Mesendoderm (in vitro differentiated cells): ENCODE data around the gene PRSS8.

ENCODE experiments used
- DNase-seq: peaks from one replicate; pipeline ENCODE4 v3.0.0; 2013
- H2AK5ac ChIP-seq: 2 replicates; pipeline ENCODE4 v1.6.1; 2013; ENCODE audit warnings: low read length, inconsistent platforms
- H2BK120ac ChIP-seq: 2 replicates; pipeline ENCODE4 v1.6.1; 2013; ENCODE audit warnings: low read depth, mild to moderate bottlenecking, low read length, moderate library complexity, mixed read lengths
- H2BK15ac ChIP-seq: replicated peaks from 2 replicates; pipeline ENCODE4 v1.6.1; 2013; ENCODE audit warnings: low read depth, mild to moderate bottlenecking, moderate library complexity
- H2BK5ac ChIP-seq: 2 replicates; pipeline ENCODE4 v1.6.1; 2013; ENCODE audit warnings: low read length, inconsistent platforms
- H3K18ac ChIP-seq: 2 replicates; pipeline ENCODE4 v1.6.1; 2013; ENCODE audit warnings: mild to moderate bottlenecking, low read length, mixed read lengths
- H3K23ac ChIP-seq: one replicate; pipeline ENCODE4 v1.6.1; 2013; ENCODE audit warnings: low read length
- H3K27ac ChIP-seq: 2 replicates; pipeline ENCODE4 v1.5.1; 2013; ENCODE audit warnings: low read depth, mild to moderate bottlenecking, inconsistent platforms, low read length, moderate library complexity
- H3K27me3 ChIP-seq: 2 replicates; pipeline ENCODE4 v1.6.1; 2013; ENCODE audit warnings: low read length, control low read depth, mild to moderate bottlenecking, inconsistent platforms; ENCODE audit not compliant: insufficient read depth, poor library complexity
- H3K36me3 ChIP-seq: 2 replicates; pipeline ENCODE4 v1.6.1; 2013; ENCODE audit warnings: low read length, inconsistent platforms; ENCODE audit not compliant: control insufficient read depth, insufficient read depth
- H3K4ac ChIP-seq: one replicate; pipeline ENCODE4 v1.6.1; 2013; ENCODE audit warnings: low read depth, mild to moderate bottlenecking, low read length, moderate library complexity
- H3K4me1 ChIP-seq: 2 replicates; pipeline ENCODE4 v1.6.1; 2013; ENCODE audit warnings: low read depth, low read length, inconsistent platforms; ENCODE audit not compliant: control insufficient read depth
- H3K4me2 ChIP-seq: 2 replicates; pipeline ENCODE4 v1.6.1; 2013; ENCODE audit warnings: low read length
- H3K4me3 ChIP-seq: 2 replicates; pipeline ENCODE4 v1.5.1; 2013; ENCODE audit warnings: mild to moderate bottlenecking, low read length
- H3K56ac ChIP-seq: one replicate; pipeline ENCODE4 v1.6.1; 2013; ENCODE audit warnings: low read length
- H3K79me1 ChIP-seq: 2 replicates; pipeline ENCODE4 v1.6.1; 2013; ENCODE audit warnings: low read length, inconsistent platforms
- H3K79me2 ChIP-seq: 2 replicates; pipeline ENCODE4 v1.6.1; 2013; ENCODE audit warnings: mild to moderate bottlenecking, low read length; ENCODE audit not compliant: control insufficient read depth, insufficient read depth
- H3K9ac ChIP-seq: 2 replicates; pipeline ENCODE4 v1.6.1; 2013; ENCODE audit warnings: low read length, inconsistent platforms
- H4K5ac ChIP-seq: one replicate; pipeline ENCODE4 v1.6.1; 2013; ENCODE audit warnings: low read length
- H4K8ac ChIP-seq: one replicate; pipeline ENCODE4 v1.6.1; 2013; ENCODE audit warnings: low read depth, mild to moderate bottlenecking, control low read depth, low read length, moderate library complexity
- WGBS: extraction: QIAGEN DNeasy Blood & Tissue Kit; methylation state at CpG from one replicate; pipeline ENCODE4 v1.1.7; 2013; ENCODE audit warnings: low lambda C conversion rate, missing lambda C conversion rate; ENCODE audit not compliant: insufficient coverage; ENCODE audit errors: extremely low coverage; 5-methylcytosine and 5-hydroxymethylcytosine counted together

The PRSS8 gene

GRCh38 chr16:31118223-31119155 lies 17.0 kb downstream of the PRSS8 start:
- no peak overlapping the region for H3K18ac ChIP-seq
- no peak overlapping the region for H4K8ac ChIP-seq
- H2AK5ac ChIP-seq = no peak overlapping the region
- no peak overlapping the region for H3K4ac ChIP-seq
- H3K79me1 ChIP-seq = peaks cover 11% of the 10 kb centered on the region
- H3K27me3 ChIP-seq = no peaks in the 10 kb centered on the region
- no peak for DNase-seq
- no CpG with 5 or more reads among the region's 9 CpGs for WGBS
- peak overlapping the region; percentile 93 for H3K9ac ChIP-seq
- no peaks in the 10 kb centered on the region for H3K4me1 ChIP-seq
- H3K36me3 ChIP-seq = peaks cover 4% of the 10 kb centered on the region
- H2BK120ac ChIP-seq = no peak overlapping the region
- peak overlapping the region; percentile 96 for H3K56ac ChIP-seq
- no peak overlapping the region for H4K5ac ChIP-seq
- peak overlapping the region; percentile 90 for H3K4me3 ChIP-seq
- no peak overlapping the region for H2BK15ac ChIP-seq
- no peak overlapping the region for H2BK5ac ChIP-seq
- H3K79me2 ChIP-seq = peaks cover 11% of the 10 kb centered on the region
- H3K27ac ChIP-seq = no peak overlapping the region
- H3K23ac ChIP-seq = no peak overlapping the region
- H3K4me2 ChIP-seq = peak overlapping the region; percentile 100

- peaks cover 4% of the 10 kb centered on the region for H3K36me3 ChIP-seq
Measured at GRCh38 chr16:31117384-31118222, 17.9 kb downstream of the PRSS8 start, which contains the start of gene KAT8. TSS of gene KAT8 (plus strand) at chr16:31117664. CDS start at chr16:31117682, 18 bp downstream.

GRCh38 chr16:31114468-31114867 lies 21.1 kb downstream of the PRSS8 start:
- no peak for DNase-seq
- Histone ChIP-seq H3K23ac (no peak overlapping the region), H2AK5ac (no peak overlapping the region), H3K56ac (no peak overlapping the region), H3K9ac (no peak overlapping the region), H3K4me2 (no peak overlapping the region), H4K5ac (no peak overlapping the region), H3K4me3 (no peak overlapping the region), H3K18ac (no peak overlapping the region), H4K8ac (no peak overlapping the region), H3K27me3 (no peaks in the 10 kb centered on the region), H2BK15ac (no peak overlapping the region), H3K36me3 (peaks cover 4% of the 10 kb centered on the region), H3K79me1 (peaks cover 15% of the 10 kb centered on the region), H3K4me1 (no peaks in the 10 kb centered on the region), H3K27ac (no peak overlapping the region), H3K79me2 (peaks cover 11% of the 10 kb centered on the region), H2BK120ac (no peak overlapping the region), H2BK5ac (no peak overlapping the region), H3K4ac (no peak overlapping the region)
- WGBS = no CpG with 5 or more reads among the region's 8 CpGs

More at GRCh38 chr16:31117384-31118222, 17.9 kb downstream of the PRSS8 start, which contains the start of gene KAT8:
- WGBS = no CpG with 5 or more reads among the region's 68 CpGs
- Histone ChIP-seq H3K56ac (peak within 1 kb of the TSS; percentile 96), H3K4me3 (peak within 1 kb of the TSS; percentile 90), H3K27me3 (no peaks in the 10 kb centered on the region), H2BK5ac (no peak within 1 kb of the TSS), H3K79me2 (peaks cover 11% of the 10 kb centered on the region), H3K79me1 (peaks cover 11% of the 10 kb centered on the region), H2BK120ac (peak within 1 kb of the TSS; percentile 48), H3K4ac (peak within 1 kb of the TSS; percentile 76), H3K18ac (peak within 1 kb of the TSS; percentile 99), H3K4me1 (no peaks in the 10 kb centered on the region), H4K8ac (no peak within 1 kb of the TSS), H3K4me2 (peak within 1 kb of the TSS; percentile 100), H2BK15ac (no peak within 1 kb of the TSS), H3K23ac (no peak within 1 kb of the TSS), H3K27ac (peak within 1 kb of the TSS; percentile 80), H4K5ac (no peak within 1 kb of the TSS), H2AK5ac (no peak within 1 kb of the TSS), H3K9ac (peak within 1 kb of the TSS; percentile 93)
- peak; percentile 99 for DNase-seq

GRCh38 chr16:31113121-31114120 lies 22.1 kb downstream of the PRSS8 start:
- Histone ChIP-seq H3K4ac (no peak overlapping the region), H3K27ac (no peak overlapping the region)

GRCh38 chr16:31112711-31113110 lies 22.8 kb downstream of the PRSS8 start:
- WGBS = no CpG with 5 or more reads among the region's 2 CpGs
- Histone ChIP-seq H3K18ac (no peak overlapping the region), H3K4me1 (no peaks in the 10 kb centered on the region), H3K4me2 (no peak overlapping the region), H3K4me3 (no peak overlapping the region), H3K79me1 (peaks cover 4% of the 10 kb centered on the region), H3K27ac (no peak overlapping the region), H3K4ac (no peak overlapping the region), H3K9ac (no peak overlapping the region), H4K5ac (no peak overlapping the region), H3K79me2 (no peaks in the 10 kb centered on the region), H2BK120ac (no peak overlapping the region), H2BK15ac (no peak overlapping the region), H3K36me3 (peaks cover 4% of the 10 kb centered on the region), H3K23ac (no peak overlapping the region), H3K27me3 (no peaks in the 10 kb centered on the region), H4K8ac (no peak overlapping the region), H2AK5ac (no peak overlapping the region), H3K56ac (no peak overlapping the region), H2BK5ac (no peak overlapping the region)
- no peak for DNase-seq

More at GRCh38 chr16:31113121-31114120, 22.1 kb downstream of the PRSS8 start:
- H3K9ac ChIP-seq = no peak overlapping the region
- no peak overlapping the region for H4K5ac ChIP-seq
- H3K18ac ChIP-seq = no peak overlapping the region
- no CpG with 5 or more reads among the region's 5 CpGs for WGBS
- no peak overlapping the region for H2BK5ac ChIP-seq
- H3K4me1 ChIP-seq = no peaks in the 10 kb centered on the region
- H2AK5ac ChIP-seq = no peak overlapping the region
- H3K36me3 ChIP-seq = peaks cover 4% of the 10 kb centered on the region
- no peaks in the 10 kb centered on the region for H3K27me3 ChIP-seq
- H3K4me3 ChIP-seq = no peak overlapping the region
- no peak overlapping the region for H2BK120ac ChIP-seq
- no peak overlapping the region for H3K23ac ChIP-seq
- peaks cover 9% of the 10 kb centered on the region for H3K79me1 ChIP-seq
- H2BK15ac ChIP-seq = no peak overlapping the region
- H4K8ac ChIP-seq = no peak overlapping the region
- H3K79me2 ChIP-seq = peaks cover 5% of the 10 kb centered on the region
- no peak overlapping the region for H3K56ac ChIP-seq
- DNase-seq = no peak
- H3K4me2 ChIP-seq = no peak overlapping the region
